AG04449 (cell line): ENCODE results near the gene PRKCH.

Experiments
- CTCF ChIA-PET: fragments of 350-600 bp; formaldehyde crosslinking; extraction: SDS; loops from one replicate; lab custom pipeline; 2021; ENCODE audit warnings: antibody characterized with exemption; lab: Yijun Ruan, JAX
- POLR2A ChIA-PET: fragments of 400-600, 350-600 bp; formaldehyde crosslinking; extraction: SDS; loops from one replicate; lab custom pipeline; 2020; ENCODE audit warnings: antibody characterized with exemption, inconsistent platforms; lab: Yijun Ruan, JAX
- DNase-seq: peaks from one replicate; pipeline ENCODE4 v3.0.0-alpha.2; 2010; ENCODE audit warnings: low read depth, low spot score
- H3K4me3 ChIP-seq: 2 replicates; pipeline ENCODE4 v1.5.1; 2011; ENCODE audit warnings: low read depth, mild to moderate bottlenecking, control low read depth, low read length
- CTCF ChIP-seq: IDR thresholded peaks from one replicate; pipeline ENCODE4 v1.5.1; 2011; ENCODE audit warnings: mild to moderate bottlenecking, moderate library complexity, low read length, control low read depth, inconsistent platforms; ENCODE audit not compliant: insufficient read depth; ENCODE audit errors: missing control alignments

PRKCH gene

GRCh38 chr14:61374284-61374683 lies 52.9 kb downstream of the PRKCH start:
- DNase-seq = no peak

GRCh38 chr14:61375218-61375617 lies 53.8 kb downstream of the PRKCH start:
- TF ChIP-seq CTCF = no peak
- DNase-seq = no peak
- ChIA-PET CTCF (no interaction called here), POLR2A (no interaction called here)
- H3K4me3 ChIP-seq = no peak overlapping the region

More at GRCh38 chr14:61374284-61374683, 52.9 kb downstream of the PRKCH start:
- CTCF ChIA-PET = no interaction called here
- H3K4me3 ChIP-seq = no peak overlapping the region
- no peak for TF ChIP-seq CTCF
- POLR2A ChIA-PET = no interaction called here

- ChIA-PET POLR2A (no interaction called here), CTCF (no interaction called here)
- TF ChIP-seq CTCF = no peak
- DNase-seq = no peak
- H3K4me3 ChIP-seq = no peak overlapping the region
These were observed 54.9 kb downstream of the PRKCH start for GRCh38 chr14:61376314-61376713.

GRCh38 chr14:61377749-61378148 lies 56.4 kb downstream of the PRKCH start:
- ChIA-PET CTCF (no interaction called here), POLR2A (no interaction called here)
- DNase-seq = no peak
- TF ChIP-seq CTCF = no peak
- no peak overlapping the region for H3K4me3 ChIP-seq

- no peak for DNase-seq
- H3K4me3 ChIP-seq = no peak overlapping the region
- CTCF ChIA-PET = no interaction called here
- no peak for TF ChIP-seq CTCF
- POLR2A ChIA-PET = no interaction called here
These were observed 58.3 kb downstream of the PRKCH start for GRCh38 chr14:61379639-61380184.

GRCh38 chr14:61380984-61381383 lies 59.6 kb downstream of the PRKCH start:
- no peak for DNase-seq
- CTCF ChIA-PET = no interaction called here
- POLR2A ChIA-PET = no interaction called here
- TF ChIP-seq CTCF = no peak
- no peak overlapping the region for H3K4me3 ChIP-seq
